Liver (tissue), 3 donors: Measurements from ENCODE around the gene HNRNPA2B1.

Experiments used
- ATF3 ChIP-seq: IDR thresholded peaks from 2 replicates; pipeline ENCODE4 v1.6.1; 2016; ENCODE audit warnings: antibody characterized with exemption
- CTCF ChIP-seq: fragments of 150-350 bp; IDR thresholded peaks from 2 replicates; pipeline ENCODE4 v1.5.1; 2017; ENCODE audit warnings: improper control_type of control experiment, low read depth, low read length; ENCODE audit not compliant: missing input control
- EGR1 ChIP-seq, 2 donors: IDR thresholded peaks; 2 replicates each; pipeline ENCODE4 v1.6.1; 2016 to 2018; ENCODE audit warnings: antibody characterized with exemption in 2 of 2, low read depth in 2 of 2
- FOXA1 ChIP-seq: IDR thresholded peaks from 2 replicates; pipeline ENCODE4 v1.6.1; 2016; ENCODE audit warnings: antibody characterized with exemption
- MAX ChIP-seq: IDR thresholded peaks from 2 replicates; pipeline ENCODE4 v1.6.1; 2016; ENCODE audit warnings: antibody characterized with exemption
- NR2F2 ChIP-seq: IDR thresholded peaks from 2 replicates; pipeline ENCODE4 v1.6.1; 2016; ENCODE audit warnings: antibody characterized with exemption
- RAD21 ChIP-seq, 2 donors: IDR thresholded peaks; 2 replicates each; pipeline ENCODE4 v1.6.1; 2016; ENCODE audit warnings: antibody characterized with exemption in 2 of 2, mild to moderate bottlenecking in 2 of 2
- REST ChIP-seq: IDR thresholded peaks from 2 replicates; pipeline ENCODE4 v1.6.1; 2016; ENCODE audit warnings: antibody characterized with exemption, mild to moderate bottlenecking
- SP1 ChIP-seq: IDR thresholded peaks from 2 replicates; pipeline ENCODE4 v1.6.1; 2018; ENCODE audit warnings: antibody characterized with exemption, mild to moderate bottlenecking
- TAF1 ChIP-seq: conservative IDR thresholded peaks from 2 replicates; pipeline ENCODE4 v1.6.1; 2016; ENCODE audit warnings: antibody characterized with exemption, mild to moderate bottlenecking
- YY1 ChIP-seq: IDR thresholded peaks from 2 replicates; pipeline ENCODE4 v1.6.1; 2016; ENCODE audit warnings: antibody characterized with exemption, mild to moderate bottlenecking
- donor health status: healthy.
- donor health status: healthy.

DNA sequence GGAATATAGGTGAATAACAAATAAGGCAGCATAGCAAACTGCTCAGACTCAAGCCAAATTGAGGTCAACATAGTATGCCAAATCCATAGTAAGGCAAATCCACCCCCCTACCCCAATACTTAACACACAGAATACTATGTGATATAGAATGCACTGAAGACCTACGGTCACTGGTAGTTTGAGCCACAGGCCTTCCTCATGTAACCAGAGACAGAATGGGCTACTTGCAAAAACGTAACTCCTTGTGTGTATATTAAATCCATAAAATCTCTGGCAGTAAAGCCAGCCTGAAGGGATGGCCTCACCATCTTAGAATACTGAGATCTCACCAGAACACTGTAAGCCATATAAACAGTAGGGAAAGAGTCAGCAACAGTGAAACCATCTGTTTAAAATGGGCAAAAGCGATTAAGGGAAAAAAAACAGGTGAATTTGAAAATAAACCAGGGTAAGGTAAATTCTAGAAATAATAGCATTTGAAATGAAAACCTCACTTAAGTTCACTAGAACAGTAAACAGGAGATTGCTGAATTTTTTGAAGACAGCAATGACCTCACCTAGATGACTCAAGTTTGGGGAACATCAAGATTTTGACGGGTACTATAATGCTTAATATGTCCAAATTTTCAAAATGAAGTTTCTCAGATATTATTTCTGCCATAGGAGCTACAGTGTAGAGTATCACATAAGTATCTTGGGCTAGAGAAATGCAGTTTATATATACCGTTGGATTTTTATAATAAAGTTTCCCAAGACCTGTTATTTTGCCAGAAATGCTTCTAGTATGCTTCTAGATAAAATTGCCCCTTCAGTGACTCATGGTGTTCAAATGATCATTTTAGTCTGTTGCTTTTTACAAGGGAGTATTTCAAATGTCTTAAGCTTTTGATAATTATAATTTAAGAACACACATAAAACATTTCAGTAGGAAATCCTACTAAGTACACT lies 13.9 kb downstream of the HNRNPA2B1 start:
- TF ChIP-seq CTCF, result no peak
- no peak for TF ChIP-seq YY1
- no peak for TF ChIP-seq NR2F2
- TF ChIP-seq REST, result no peak
- TF ChIP-seq SP1, result no peak
- TF ChIP-seq ATF3, result no peak
- TF ChIP-seq FOXA1, result no peak
- no peak for TF ChIP-seq EGR1 (IDR thresholded peaks at IDR 0.05; ENCODE audit: low read depth in 2 of 2)
- no peak for TF ChIP-seq TAF1
- no peak for TF ChIP-seq RAD21 (IDR thresholded peaks at IDR 0.05)
- no peak for TF ChIP-seq MAX
